Medulla oblongata (tissue), 1 donor: Measurements from ENCODE around the gene PCYT1B.
"Not testable (repeated sequence)": the region's sequence is repeated elsewhere in the genome, so short reads cannot be mapped to it uniquely, and the experiment has no call there.

Experiments used
- DNase-seq: peaks from one replicate; pipeline ENCODE4 v3.0.0-alpha.2; 2015; ENCODE audit errors: extremely low spot score

PCYT1B gene

GRCh38 chrX:24646006-24646405 lies 1.1 kb downstream of the PCYT1B start:
- no peak for DNase-seq

DNA sequence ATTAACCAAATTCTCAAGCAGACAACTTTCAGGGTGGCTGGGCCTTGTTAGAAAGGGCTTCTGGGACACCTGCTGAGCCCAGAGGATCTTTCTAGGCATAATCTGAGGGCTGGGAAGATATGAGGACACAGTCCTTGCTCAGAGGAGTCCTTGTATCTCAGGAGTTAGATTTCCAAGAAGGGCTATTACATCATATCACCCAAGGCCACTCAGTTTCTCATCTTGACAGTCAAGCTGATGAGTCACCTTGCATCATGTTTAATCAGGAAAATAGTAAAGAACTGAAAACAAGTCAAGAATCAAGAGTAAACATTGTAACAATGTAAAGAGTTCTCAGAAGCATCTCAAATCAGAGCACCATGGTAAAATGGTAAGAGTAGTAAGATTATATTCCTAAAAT lies 4.0 kb downstream of the PCYT1B start:
- DNase-seq = no peak

GRCh38 chrX:24629701-24630100 lies 17.4 kb downstream of the PCYT1B start:
- no peak for DNase-seq

GRCh38 chrX:24619647-24620046 lies 27.5 kb downstream of the PCYT1B start:
- DNase-seq = peak; percentile 35

DNA sequence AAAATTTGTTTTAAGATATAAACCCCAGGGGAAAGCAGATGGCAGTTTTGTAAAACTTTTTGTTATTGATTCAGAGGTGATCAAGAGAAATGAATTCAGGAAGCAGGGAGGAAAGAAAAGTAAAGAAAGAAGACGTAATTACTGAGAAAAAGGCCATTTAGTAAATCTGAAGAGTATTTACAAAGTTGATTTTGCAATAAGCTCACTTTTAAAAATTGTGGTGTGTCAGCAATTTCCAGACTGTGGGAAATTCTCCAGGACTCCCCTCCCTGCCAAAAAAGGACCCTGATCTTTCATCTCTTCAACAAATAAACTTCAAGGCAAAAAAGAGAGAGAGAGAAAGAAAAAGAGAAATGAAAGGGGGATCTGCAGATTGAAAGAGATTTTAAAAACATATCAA lies 36.6 kb downstream of the PCYT1B start:
- DNase-seq = no peak

GRCh38 chrX:24607616-24608015 lies 39.5 kb downstream of the PCYT1B start:
- no peak for DNase-seq

GRCh38 chrX:24605941-24606340 lies 41.2 kb downstream of the PCYT1B start:
- not testable (repeated sequence) for DNase-seq

- no peak for DNase-seq
Observed at GRCh38 chrX:24603191-24603590, 44.0 kb downstream of the PCYT1B start.

GRCh38 chrX:24601858-24602257 lies 45.3 kb downstream of the PCYT1B start:
- DNase-seq = no peak

DNA sequence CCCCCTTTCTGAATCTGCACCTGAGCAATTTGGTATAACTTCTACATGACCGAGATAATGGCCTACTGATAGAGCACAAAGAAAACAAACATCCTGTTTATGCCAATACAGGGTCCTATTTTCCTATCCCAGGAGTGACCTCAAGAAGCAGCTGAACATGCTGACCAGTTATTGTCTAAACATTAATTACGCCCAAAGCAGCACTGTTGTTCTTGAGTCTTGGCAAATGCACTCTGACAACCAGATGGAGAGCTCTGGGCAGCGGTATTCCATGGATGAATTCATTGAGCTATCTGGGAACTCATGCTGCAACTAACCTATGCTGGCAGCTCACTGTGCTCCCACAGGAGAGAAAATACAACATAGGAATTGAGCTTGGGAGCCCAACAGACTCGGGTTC lies 52.6 kb downstream of the PCYT1B start:
- peak; percentile 60 for DNase-seq

DNA sequence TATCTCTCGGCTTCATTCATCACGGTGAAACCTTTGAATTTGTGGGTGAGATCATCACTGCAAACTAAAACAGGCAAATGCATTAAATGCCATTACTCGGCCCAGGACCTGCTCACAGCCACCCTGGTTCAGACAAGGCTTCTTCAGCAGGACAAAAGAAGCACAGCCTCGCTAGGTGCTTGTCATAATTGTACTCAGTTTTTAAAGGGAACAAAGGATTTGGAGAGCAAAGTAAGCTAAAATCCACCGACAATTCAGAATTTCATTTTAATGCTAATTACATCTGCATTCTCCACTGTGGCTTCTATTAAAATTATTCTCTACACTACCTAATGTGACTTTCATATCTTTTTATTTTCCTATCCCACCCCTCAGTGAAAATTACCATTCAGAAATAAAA lies 57.0 kb downstream of the PCYT1B start:
- DNase-seq = no peak

DNA sequence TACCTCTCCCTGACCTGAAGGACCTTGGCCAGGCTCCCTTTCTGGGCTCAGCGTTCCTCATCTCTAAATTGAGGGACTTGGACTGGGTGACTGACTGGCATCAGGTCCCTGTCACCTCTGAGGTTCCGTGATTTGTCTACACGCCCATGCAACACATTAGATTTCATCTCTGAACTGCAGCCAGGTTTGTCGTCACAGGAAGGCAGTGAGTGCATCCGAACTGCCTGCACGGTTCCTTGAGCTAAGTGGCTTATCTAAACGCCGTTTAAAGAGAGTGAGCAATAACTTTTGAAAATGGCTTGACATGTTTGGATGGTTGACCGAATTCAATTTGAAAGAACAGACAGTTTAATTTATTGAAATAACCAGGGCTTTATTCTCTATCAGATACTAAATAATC lies 70.1 kb downstream of the PCYT1B start:
- no peak for DNase-seq

DNA sequence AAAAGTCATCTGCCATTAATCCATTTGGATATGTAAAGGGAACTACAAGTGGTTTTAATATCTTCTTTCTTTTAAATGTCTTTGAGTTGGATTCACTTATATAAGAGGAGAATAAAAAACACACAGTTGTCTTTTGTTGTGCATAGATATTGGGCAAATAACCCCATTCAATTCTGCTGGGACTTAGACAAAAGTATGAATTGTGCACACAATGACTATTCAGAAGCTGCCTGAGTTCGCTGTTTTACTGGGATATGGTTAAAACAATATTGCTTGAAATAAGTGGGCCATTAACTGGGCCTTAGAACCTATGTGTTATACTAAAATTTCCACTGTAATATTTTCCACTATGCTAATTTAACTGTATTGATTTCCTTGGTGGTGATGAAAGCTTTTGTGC lies 71.7 kb downstream of the PCYT1B start:
- peak; percentile 34 for DNase-seq

- no peak for DNase-seq
Observed at GRCh38 chrX:24574743-24575142, 72.4 kb downstream of the PCYT1B start.

DNA sequence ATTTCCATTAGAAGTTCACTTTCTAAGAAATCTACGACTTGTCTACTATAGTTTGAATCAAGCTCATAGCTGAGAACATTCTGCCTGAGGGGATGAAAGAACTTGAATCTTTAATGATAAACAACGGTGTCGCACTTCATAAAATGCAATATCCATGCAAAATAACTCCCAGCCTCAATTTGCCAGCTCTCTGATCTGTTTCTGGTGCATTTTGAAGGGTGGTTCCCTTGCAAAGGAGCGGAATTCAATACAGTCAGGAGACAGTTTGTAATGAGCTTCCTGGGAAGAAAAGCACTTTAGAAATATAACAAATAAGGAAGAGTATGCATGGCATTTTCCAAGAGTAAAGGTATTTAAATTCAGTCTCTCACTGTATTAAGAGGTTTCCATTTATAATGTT lies 80.0 kb downstream of the PCYT1B start:
- DNase-seq = no peak

DNA sequence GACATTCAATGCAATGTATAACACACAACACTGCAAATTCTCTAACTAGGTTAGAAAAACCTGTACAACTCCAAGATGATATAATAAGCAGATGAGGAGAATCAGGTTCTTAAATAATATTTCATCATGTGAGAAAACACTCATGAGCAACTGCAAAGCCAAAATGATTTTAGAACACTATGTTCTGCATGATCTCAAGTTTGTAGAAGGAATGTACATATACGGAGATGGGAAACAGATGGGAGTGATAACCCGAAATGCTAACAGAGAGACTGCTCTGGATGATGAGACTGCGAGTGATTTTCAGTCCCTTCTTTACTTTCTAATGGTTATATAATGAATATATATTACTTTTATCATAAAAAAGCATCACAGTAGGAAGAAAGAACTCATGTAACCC lies 80.9 kb downstream of the PCYT1B start:
- no peak for DNase-seq

DNA sequence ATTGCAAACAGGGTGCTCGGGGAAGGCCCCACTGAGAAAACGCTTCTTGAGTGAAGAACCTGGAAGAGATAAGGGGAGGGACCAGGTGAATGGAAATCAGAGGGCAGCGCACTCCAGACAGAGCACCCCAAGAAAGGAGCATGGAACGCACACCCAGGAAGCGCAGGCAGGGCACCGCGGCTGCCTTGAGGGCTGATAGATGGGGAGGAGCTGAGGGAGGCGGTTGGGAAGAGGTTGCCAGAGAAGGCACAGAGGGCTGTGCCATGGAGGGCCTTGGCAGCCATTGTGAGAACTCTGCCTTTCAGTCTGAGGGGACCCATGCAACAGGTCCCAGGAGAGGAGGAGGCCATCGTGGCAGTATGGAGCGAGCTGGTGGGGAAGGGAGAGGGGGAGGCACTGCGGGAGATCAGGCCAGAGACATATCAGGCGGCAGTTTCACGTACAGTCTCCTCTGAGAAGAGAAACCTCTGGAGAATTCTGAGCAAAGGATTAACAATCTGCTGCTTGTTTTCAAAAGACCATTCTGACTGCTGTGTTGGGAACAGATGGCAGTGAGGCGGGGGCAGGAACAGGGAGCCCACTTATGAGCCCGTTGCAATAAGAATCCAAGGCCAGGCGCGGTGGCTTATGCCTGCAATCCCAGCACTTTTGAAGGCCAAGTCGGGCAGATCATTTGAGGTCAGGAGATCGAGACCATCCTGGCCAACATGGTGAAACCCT lies 83.7 kb downstream of the PCYT1B start:
- peak; percentile 25 for DNase-seq

DNA sequence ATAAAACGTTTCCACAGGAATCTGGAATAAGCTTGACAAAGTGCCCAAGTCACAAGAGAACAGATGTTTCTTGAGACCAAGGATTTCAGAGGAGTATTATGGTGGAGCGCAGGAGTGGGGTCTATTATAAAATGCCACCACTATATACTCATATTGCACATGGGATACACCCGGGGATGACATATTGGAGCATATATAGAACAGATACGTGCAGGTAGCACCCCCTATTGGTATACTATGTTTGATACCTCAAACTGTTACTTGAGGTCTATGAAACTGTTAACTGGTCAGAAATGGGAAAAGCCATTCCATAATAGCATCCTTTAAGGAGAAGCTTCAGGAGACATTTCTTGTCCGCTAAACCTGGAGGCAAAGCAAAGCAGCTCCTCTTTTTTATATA lies 86.0 kb downstream of the PCYT1B start:
- DNase-seq = no peak

GRCh38 chrX:24553011-24553410 lies 94.1 kb downstream of the PCYT1B start:
- DNase-seq = no peak

DNA sequence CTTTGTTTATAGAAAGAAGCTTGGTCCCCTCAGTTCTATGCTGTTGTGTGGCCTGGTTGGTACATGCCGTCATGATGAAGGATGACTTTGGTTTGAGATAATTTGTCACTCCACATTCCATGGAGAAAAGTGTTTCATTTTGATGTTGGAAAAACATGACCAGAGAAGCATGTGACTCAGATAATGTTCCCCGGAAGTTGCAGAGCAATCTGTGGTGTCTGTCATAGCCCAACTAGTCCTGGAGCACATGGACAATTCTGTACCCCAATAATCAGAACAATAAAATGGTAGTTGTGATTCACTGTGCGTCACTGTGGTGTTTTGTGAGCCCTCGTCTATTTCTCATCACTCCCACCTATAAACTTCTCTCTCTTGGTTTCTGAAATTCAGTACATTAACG lies 97.0 kb downstream of the PCYT1B start:
- DNase-seq = no peak

- no peak for DNase-seq
Observed at GRCh38 chrX:24547961-24548360, 99.2 kb downstream of the PCYT1B start.

DNA sequence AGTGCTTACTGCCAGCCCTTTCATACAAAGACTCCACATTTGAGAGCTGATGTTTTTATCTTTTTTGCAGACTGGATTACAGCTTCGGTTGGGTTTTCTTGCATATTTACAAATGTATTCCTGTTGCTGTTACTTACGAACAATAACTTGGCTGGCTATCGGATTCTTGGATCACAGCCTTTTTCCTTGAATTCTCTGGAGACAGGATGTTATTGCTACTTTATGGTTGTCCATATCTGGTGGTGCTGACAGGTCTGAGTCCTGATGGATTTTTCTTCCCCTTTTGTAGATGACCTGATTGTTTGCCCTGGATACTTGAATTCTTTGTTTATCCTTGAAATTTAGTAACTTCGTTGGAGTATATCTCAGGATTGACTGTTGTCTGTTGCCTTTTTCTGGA lies 104.4 kb downstream of the PCYT1B start:
- DNase-seq = no peak

DNA sequence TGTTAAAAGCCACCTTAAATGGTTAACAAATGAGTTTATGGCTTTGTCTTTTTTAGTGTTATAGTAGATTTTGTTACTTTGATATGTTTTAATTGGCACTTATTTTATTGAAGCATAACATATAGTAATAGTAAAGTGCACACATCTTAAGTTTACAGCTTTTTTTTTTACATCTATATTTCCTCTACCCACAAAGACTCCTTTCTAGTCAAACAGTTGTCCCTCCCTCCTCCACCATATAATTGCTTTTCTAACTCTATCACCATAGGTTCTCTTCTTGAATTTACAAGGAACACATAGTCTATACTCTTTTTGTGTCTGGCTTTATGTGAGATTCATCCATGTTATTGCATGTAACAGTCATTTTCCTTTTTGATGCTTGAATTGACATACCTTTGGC lies 110.6 kb downstream of the PCYT1B start:
- DNase-seq = no peak

GRCh38 chrX:24528605-24529004 lies 118.5 kb downstream of the PCYT1B start:
- no peak for DNase-seq
